ENCODE results near the gene EFCAB5.
A peak's percentile ranks its signal among the peaks of the same experiment; 100 is the strongest.
"Not testable (repeated sequence)": the region's sequence is repeated elsewhere in the genome, so short reads cannot be mapped to it uniquely, and the experiment has no call there.

EFCAB5 gene

DNA sequence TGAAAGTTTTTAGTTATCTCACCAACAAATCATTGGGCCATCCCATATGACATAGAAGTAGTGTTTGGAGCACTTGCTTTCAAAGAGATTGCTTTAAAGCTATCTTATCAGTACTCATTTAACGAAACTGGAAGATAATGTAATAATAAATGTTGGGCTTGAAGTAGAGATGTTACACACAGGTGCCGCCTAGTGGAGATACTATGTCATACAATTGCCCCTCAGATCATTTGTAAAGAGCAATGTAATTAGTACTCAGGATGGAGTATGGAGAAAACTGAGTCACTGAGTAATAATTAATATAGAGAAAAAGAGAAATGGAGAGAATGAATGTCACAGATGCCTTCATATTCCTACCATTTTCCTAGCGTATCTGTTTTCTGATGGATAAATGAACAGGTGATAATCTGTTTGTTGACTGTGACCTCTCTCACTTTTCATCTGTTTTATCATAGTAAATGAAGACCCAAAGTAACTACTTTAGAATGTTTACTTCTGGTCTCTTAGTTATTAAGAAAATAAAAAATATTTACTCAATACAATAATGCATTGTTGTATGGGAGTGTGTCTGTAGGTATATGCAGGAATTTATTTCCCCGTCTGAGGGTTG lies 80.4 kb downstream of the EFCAB5 start:
- FAIRE-seq: peak; percentile 46

DNA sequence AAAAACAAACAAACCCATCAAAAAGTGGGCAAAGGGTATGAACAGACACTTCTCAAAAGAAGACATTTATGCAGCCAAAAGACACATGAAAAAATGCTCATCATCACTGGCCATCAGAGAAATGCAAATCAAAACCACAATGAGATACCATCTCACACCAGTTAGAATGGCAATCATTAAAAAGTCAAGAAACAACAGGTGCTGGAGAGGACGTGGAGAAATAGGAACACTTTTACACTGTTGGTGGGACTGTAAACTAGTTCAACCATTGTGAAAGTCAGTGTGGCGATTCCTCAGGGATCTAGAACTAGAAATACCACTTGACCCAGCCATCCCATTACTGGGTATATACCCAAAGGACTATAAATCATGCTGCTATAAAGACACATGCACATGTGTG lies 83.9 kb downstream of the EFCAB5 start:
- FAIRE-seq: not testable (repeated sequence)

- FAIRE-seq: no peak
These were observed 86.2 kb downstream of the EFCAB5 start for GRCh38 chr17:30027676-30028075.

GRCh38 chr17:30031214-30031869 lies 89.9 kb downstream of the EFCAB5 start:
- no peak for FAIRE-seq

- FAIRE-seq: no peak
These were observed 93.9 kb downstream of the EFCAB5 start for GRCh38 chr17:30035369-30035768.

- not testable (repeated sequence) for FAIRE-seq
These were observed 99.5 kb downstream of the EFCAB5 start for GRCh38 chr17:30040719-30041518.

- FAIRE-seq: no peak
These were observed 100.1 kb downstream of the EFCAB5 start for GRCh38 chr17:30041551-30041950.

- FAIRE-seq: no peak
These were observed 120.9 kb downstream of the EFCAB5 start for GRCh38 chr17:30062372-30062771.

- FAIRE-seq: no peak
These were observed 123.3 kb downstream of the EFCAB5 start for GRCh38 chr17:30064738-30065137.

DNA sequence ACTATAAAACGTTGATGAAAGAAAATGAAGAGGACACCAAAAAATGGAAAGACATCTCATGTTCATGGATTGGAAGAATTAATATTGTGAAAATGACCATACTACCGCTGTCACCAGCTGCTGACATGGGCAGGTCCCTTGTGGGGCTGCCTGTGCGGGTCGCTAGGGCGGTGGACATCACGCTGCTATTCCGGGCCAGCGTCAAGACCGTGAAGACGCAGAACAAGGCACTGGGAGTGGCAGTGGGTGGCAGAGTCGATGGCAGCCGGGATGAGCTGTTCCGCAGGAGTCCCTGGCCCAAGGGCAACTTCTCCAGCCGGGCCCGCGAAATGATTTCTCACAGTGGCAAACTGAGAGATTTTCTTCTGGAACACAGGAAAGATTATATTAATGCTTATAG lies 127.0 kb downstream of the EFCAB5 start:
- FAIRE-seq: no peak

GRCh38 chr17:30074254-30074653 lies 132.8 kb downstream of the EFCAB5 start:
- FAIRE-seq: no peak

DNA sequence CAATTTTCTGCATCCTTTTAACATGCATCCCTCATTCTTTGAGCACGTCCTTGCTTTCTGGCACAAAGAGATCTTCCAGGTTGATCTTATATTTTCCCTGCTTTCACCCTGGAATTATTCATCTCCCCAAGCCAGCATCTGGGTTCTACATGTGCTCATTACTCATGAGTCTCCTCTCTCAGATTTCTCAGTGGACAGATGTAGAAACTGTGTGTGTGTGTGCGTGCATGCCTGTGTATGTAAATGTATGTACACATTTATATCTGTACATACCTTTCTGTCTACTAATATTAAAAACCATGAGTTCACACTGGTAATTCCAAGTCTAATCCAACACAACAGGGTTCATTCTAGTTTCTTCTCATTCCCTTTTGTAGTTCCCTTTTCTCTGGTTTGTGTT lies 133.3 kb downstream of the EFCAB5 start:
- no peak for FAIRE-seq

GRCh38 chr17:30082773-30083172 lies 141.3 kb downstream of the EFCAB5 start:
- FAIRE-seq: no peak

- no peak for FAIRE-seq
These were observed 143.4 kb downstream of the EFCAB5 start for GRCh38 chr17:30084788-30085187.

DNA sequence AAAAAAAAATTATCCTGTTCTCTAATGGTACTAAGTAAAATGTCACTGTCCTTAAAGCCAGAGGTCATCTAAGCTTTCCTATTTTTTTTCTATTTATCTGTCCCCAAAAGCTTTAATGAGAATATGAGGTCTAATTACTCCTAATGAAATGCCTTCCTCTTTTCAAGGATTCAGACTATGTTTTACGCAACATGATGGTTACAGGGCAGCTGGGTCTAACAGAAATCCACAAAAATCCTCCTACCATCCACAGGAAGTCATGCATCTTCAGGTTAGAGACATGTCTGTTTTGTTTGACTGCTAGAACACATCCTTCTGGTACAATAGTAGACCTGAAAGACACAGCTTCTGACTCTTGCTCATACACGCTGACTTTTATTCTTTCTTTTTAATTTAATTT lies 145.5 kb downstream of the EFCAB5 start:
- no peak for FAIRE-seq

GRCh38 chr17:30087431-30087830 lies 146.0 kb downstream of the EFCAB5 start:
- FAIRE-seq: not testable (repeated sequence)

GRCh38 chr17:30091121-30091670 lies 149.8 kb downstream of the EFCAB5 start:
- no peak for FAIRE-seq

- no peak for FAIRE-seq
These were observed 150.3 kb downstream of the EFCAB5 start for GRCh38 chr17:30091771-30092170.

GRCh38 chr17:30092886-30093285 lies 151.5 kb downstream of the EFCAB5 start:
- no peak for FAIRE-seq

DNA sequence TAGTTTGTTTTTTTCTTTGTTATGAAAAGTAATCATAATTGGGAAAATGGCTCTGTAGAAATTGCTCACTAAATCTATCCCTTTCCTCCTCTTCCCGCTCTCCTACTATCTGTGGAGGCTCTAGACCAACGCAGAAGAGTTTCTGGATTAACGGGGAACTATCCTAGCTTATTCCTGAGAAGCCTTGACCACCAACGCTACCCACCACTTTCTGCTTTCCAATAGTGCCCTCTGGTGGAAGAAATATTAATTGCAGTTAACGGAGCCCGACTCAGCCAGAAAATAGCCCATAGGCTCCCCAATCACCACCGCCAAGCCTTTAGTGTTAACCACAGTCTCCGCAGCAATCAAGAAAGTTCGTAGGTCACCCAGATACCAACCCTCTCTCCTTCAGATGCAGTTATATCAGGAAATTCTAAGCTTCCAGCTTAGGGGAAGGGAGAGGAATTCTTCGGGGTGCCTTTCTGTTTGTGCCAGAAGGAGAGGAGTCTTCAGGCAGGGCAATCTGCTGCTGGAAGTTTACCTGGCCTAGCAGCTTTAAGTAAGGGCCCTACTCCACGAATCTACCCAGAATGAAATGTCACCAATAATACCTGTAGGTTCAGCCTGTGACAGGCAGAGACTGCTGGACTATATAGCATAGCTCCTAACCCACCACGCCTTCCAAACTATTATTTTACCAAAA lies 152.2 kb downstream of the EFCAB5 start:
- FAIRE-seq: no peak

DNA sequence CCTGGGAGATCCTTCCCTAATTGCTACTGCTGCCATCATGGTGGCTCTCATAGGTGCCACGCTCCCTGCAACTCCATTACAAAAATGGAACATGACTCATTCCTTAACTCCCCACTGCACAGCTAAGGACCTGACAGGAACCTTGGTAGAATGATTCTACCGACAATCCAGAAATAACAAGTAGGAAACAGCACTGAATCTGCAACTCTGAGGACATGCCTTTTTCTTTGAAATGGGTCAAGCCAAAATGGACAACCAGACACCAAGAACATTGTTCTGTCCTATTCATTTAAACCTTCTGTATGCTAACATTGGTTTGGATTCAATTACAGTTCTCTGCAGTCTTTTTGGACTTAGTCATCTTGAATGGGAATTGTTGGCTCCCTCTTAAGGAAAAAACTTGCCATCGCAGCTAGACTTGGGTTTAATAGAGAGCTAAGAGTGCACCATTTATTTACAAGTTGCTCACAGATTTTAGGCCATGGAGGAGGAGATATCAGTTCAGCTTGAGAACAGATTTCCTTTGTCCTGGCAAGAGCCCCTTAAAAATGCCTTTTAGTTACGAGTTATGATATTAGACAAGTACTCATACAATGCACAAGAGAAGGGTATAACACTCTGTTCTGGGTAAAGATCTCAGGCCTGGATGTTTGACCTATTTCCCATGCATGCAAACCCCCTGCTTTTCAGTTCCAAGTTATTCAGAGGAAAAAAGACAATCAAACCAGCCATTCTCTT lies 154.2 kb downstream of the EFCAB5 start:
- peak; percentile 15 for FAIRE-seq

DNA sequence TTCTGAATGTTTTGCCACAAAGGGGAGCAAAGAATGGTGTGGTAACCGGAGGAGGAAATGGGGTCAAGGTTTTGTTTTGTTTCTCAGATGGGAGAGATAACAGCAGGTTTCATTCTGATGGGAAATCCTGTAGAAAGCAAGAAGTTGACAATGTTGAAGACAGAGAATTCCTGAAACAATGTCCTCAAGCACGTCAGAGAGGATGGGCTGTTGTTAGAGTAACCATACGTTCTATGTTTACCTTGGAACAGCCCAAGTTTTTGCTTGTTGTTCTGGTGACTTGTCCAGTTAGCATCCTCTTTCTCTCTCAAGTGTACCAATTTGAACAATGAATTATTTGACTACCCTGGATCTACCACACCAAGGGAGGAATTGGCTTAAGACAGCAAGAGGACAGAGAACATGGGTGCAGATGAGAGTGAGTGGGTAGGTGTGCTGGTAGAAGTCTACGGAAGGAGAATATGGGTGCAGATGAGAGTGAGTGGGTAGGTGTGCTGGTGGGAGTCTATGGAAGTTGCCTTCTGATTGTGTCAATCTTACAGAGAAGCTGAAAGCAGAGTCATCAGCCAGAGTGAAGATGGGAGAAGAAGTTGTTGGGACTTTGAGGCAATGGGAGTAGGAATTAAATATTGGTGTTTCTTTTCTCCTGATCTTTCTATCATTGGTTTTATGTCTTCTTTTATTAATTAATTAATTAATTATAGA lies 160.4 kb downstream of the EFCAB5 start:
- FAIRE-seq: no peak
